Endothelial cell of umbilical vein (primary cell): Measurements from ENCODE around the gene CACNA1B. TPM values are rescaled to one million over a fixed set of nuclear protein-coding genes. Genes with fewer than 3 reads are reported as not detected.

Experiments
- BruUV-seq: library from RNA; stranded (reverse); fragments of 400-500 nt; replicated peaks from 2 replicates; lab custom pipeline; 2021; lab: Mats Ljungman, UMichigan
- CTCF ChIA-PET: fragments of 300-600, 350-600 bp; sonication (Branson Sonifier 250); formaldehyde crosslinking; loops from one replicate; lab custom pipeline; 2021; ENCODE audit warnings: antibody characterized with exemption, inconsistent platforms; lab: Charles Lee
- POLR2A ChIA-PET: fragments of 300-600, 350-600 bp; sonication (Branson Sonifier 250); formaldehyde crosslinking; loops from one replicate; lab custom pipeline; 2021; ENCODE audit warnings: antibody characterized with exemption, inconsistent platforms; lab: Charles Lee
- DNase-seq: peaks from one replicate; pipeline ENCODE4 v3.0.0-alpha.2; 2011; ENCODE audit warnings: low read depth, low spot score
- FAIRE-seq: peaks from 2 replicates; lab custom pipeline; 2011; peaks lifted over from hg19 to GRCh38; lab: Jason Lieb, UNC
- H2AFZ ChIP-seq: 2 replicates; pipeline ENCODE4 v1.6.0; 2012; ENCODE audit warnings: low read depth, low read length, control low read depth, inconsistent platforms
- H3K27ac ChIP-seq: 2 replicates; pipeline ENCODE4 v1.5.1; 2011; ENCODE audit warnings: low read depth, mild to moderate bottlenecking, control low read depth, low read length, moderate library complexity; ENCODE audit not compliant: insufficient read depth
- H3K27me3 ChIP-seq, 2 experiments: 2 replicates each; pipeline versions ENCODE4 v1.6.0 to v1.6.1; 2011; ENCODE audit warnings: low read length in 2 of 2, mixed read lengths in 1 of 2; ENCODE audit not compliant: control insufficient read depth in 2 of 2, insufficient read depth in 2 of 2
- H3K36me3 ChIP-seq, 2 experiments: 2 replicates in 1 of 2; 3 replicates in 1 of 2; pipeline ENCODE4 v1.5.1; 2011; ENCODE audit warnings: low read length in 2 of 2, mild to moderate bottlenecking in 1 of 2, moderate library complexity in 1 of 2; ENCODE audit not compliant: control insufficient read depth in 2 of 2, insufficient read depth in 2 of 2; ENCODE audit errors: extremely low read depth in 1 of 2
- H3K4me1 ChIP-seq: 3 replicates; pipeline ENCODE4 v1.5.1; 2011; ENCODE audit warnings: mild to moderate bottlenecking, low read length; ENCODE audit not compliant: control insufficient read depth, insufficient read depth; ENCODE audit errors: extremely low read depth
- H3K4me2 ChIP-seq: 2 replicates; pipeline ENCODE4 v1.6.1; 2011; ENCODE audit warnings: low read length, control low read depth, mixed read lengths; ENCODE audit not compliant: insufficient read depth
- H3K4me3 ChIP-seq, 3 experiments: fragments of 200-600 bp in 1 of 3; sonication (generic), shearing (Covaris generic) in 1 of 3; replicated peaks in 1 of 3; 2 replicates each; pipeline ENCODE4 v1.5.1; 2011 to 2016; ENCODE audit warnings: control low read depth in 3 of 3, low read length in 3 of 3, mild to moderate bottlenecking in 2 of 3, inconsistent platforms in 1 of 3, low read depth in 1 of 3, moderate library complexity in 1 of 3; ENCODE audit not compliant: insufficient read depth in 1 of 3
- H3K79me2 ChIP-seq: 2 replicates; pipeline ENCODE4 v1.6.0; 2012; ENCODE audit warnings: low read length, inconsistent platforms; ENCODE audit not compliant: control insufficient read depth, insufficient read depth
- H3K9ac ChIP-seq: replicated peaks from 2 replicates; pipeline ENCODE3; 2011; ENCODE audit warnings: low read length, control low read depth; ENCODE audit not compliant: insufficient read depth; ENCODE audit errors: extremely low read depth
- H3K9me1 ChIP-seq: replicated peaks from 3 replicates; pipeline ENCODE4 v1.6.0; 2011; ENCODE audit warnings: mild to moderate bottlenecking, low read length; ENCODE audit not compliant: control insufficient read depth, insufficient read depth; ENCODE audit errors: extremely low read depth
- H3K9me3 ChIP-seq: replicated peaks from 2 replicates; pipeline ENCODE4 v1.5.1; 2012; ENCODE audit warnings: low read length, inconsistent platforms; ENCODE audit not compliant: control insufficient read depth, insufficient read depth
- H4K20me1 ChIP-seq: replicated peaks from 2 replicates; pipeline ENCODE3; 2011; ENCODE audit warnings: mild to moderate bottlenecking, low read length; ENCODE audit not compliant: control insufficient read depth, insufficient read depth; ENCODE audit errors: extremely low read depth
- CTCF ChIP-seq, 2 donors: IDR thresholded peaks; 1 replicate in 1 of 2; 2 replicates in 1 of 2; pipeline ENCODE4 v1.5.1; 2011; ENCODE audit warnings: low read length in 2 of 2, mild to moderate bottlenecking in 2 of 2, moderate library complexity in 2 of 2, control low read depth in 1 of 2, inconsistent platforms in 1 of 2, low read depth in 1 of 2; ENCODE audit not compliant: insufficient read depth in 1 of 2; ENCODE audit errors: extremely low read depth in 1 of 2
- JUN ChIP-seq: IDR thresholded peaks from 2 replicates; pipeline ENCODE4 v1.6.1; 2011; ENCODE audit warnings: borderline replicate concordance, low read depth; ENCODE audit not compliant: insufficient read length, insufficient read depth
- MAX ChIP-seq: IDR thresholded peaks from 2 replicates; pipeline ENCODE4 v1.6.1; 2011; ENCODE audit not compliant: insufficient read depth, insufficient read length
- POLR2A ChIP-seq: IDR thresholded peaks from 2 replicates; pipeline ENCODE4 v1.6.1; 2012; ENCODE audit warnings: low read depth, mild to moderate bottlenecking, control low read depth, low read length
- POLR2AphosphoS5 ChIP-seq: IDR thresholded peaks from 2 replicates; pipeline ENCODE4 v1.6.1; 2012; ENCODE audit warnings: low read depth, mild to moderate bottlenecking, control low read depth, low read length, moderate library complexity; ENCODE audit not compliant: insufficient read depth
- dilution Hi-C: fragments of 300-500 bp; cut with MboI; formaldehyde crosslinking; loops from one replicate; pipeline ENCODE4 v1.15.0; 2019; ENCODE audit warnings: low sequenced_read_pairs; ENCODE audit not compliant: extremely low pct_ligation_motif_present
- intact Hi-C: fragments of 100-400 bp; cut with micrococcal nuclease; formaldehyde crosslinking; loops from one replicate; pipeline ENCODE4 v1.10.0; 2022
- polyA plus RNA-seq, 4 experiments: library from polyadenylated mRNA; depleted of rRNA in 3 of 4; stranded (reverse) in 3 of 4; unstranded in 1 of 4; fragments of >200 nt; gene quantifications; 2 replicates each; pipeline versions ENCODE4 v1.2.1 to v1.2.3, GENCODE V29; 2011 to 2012; ENCODE audit warnings: missing spikeins in 1 of 4
- total RNA-seq: library from RNA; stranded (reverse); gene quantifications from 2 replicates; pipeline ENCODE4 v1.2.3, GENCODE V29; 2021

Gene CACNA1B
- total and polyA plus RNA-seq, 2 donors (not counting 3 experiments of a cell fraction or from before 2014, with no cell fraction given), result 0.11 to 0.41 TPM

DNA sequence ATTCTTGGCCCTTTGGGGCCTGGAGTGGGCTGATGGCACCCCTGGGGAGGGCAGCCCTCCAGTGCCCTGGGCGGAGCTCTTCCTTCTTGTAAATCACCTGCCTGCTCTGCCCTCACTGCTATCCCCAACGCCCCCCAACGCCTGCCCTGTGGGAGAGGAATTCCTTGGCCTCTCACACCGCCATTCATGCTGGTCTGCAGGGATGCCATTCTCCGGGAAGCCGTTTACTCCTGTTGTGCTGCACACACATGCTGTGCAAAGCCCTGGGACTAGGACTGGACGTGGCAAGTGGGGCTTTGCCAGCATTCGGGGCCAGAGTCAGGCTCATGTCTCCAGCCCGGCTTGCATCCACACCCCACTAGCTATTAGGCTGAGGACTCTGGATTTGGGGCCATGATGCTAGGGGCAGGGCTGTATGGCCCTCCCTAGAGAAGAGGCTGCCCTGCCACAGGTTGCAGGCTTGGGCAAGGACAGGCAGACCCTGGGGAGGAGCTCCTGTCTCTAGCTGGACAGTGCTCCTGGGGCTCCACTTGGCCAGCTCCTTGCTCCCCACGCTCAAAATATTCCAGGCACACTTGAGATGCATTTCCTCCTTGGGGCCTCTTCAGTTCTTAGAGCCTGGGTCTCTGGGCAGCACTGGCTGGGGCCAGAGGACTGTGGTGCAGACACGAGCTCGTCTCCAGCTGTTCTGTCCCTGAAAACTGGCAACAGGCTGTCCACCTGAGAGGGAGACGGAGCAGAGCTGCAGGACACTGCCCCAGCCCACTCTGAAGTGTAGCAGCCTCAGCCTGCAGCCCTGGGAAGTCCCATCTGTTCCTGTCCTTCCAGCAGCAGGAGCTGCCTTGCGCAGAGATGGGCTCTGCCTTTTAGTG lies 226.9 kb downstream of the CACNA1B start:
- Histone ChIP-seq H4K20me1 (no peaks in the 10 kb centered on the region), H2AFZ (no peak overlapping the region), H3K27me3 (no peaks in the 10 kb centered on the region), H3K9me3 (peaks cover 4% of the 10 kb centered on the region), H3K36me3 (no peaks in the 10 kb centered on the region), H3K79me2 (no peaks in the 10 kb centered on the region), H3K4me1 (no peaks in the 10 kb centered on the region), H3K27ac (no peak overlapping the region), H3K4me3 (no peak overlapping the region), H3K9me1 (no peaks in the 10 kb centered on the region), H3K4me2 (no peak overlapping the region), H3K9ac (no peak overlapping the region)
- TF ChIP-seq POLR2AphosphoS5, result no peak
- no peak for TF ChIP-seq MAX
- TF ChIP-seq CTCF (IDR thresholded peaks at IDR 0.05; ENCODE audit: extremely low read depth in 1 of 2, insufficient read depth in 1 of 2, low read depth in 1 of 2, low read length in 2 of 2), result no peak
- no peak for TF ChIP-seq JUN
- TF ChIP-seq POLR2A, result no peak
- ChIA-PET POLR2A (no interaction called here), CTCF (no interaction called here)
- no peak for FAIRE-seq
- DNase-seq, result no peak
- no TSS peak for BruUV-seq
- intact Hi-C loops, result no loop called here
- dilution Hi-C loops, result no loop called here
